ENCODE measurements around the gene MBD3.

GRCh38 chr19:1526066-1526778, 66.4 kb downstream of the MBD3 start:
- TF ChIP-seq CTCF (IDR thresholded peaks at IDR 0.05) = no peak
- TF ChIP-seq POLR2A (IDR thresholded peaks at IDR 0.05) = no peak
- no peak for TF ChIP-seq POLR2AphosphoS5 (IDR thresholded peaks at IDR 0.05)
